Kidney epithelial cell (primary cell): Measurements from ENCODE around the gene SLC14A1. TPM values are rescaled to one million over a fixed set of nuclear protein-coding genes. Genes with fewer than 3 reads are reported as not detected.

ENCODE experiments used
- DNase-seq: peaks from one replicate; pipeline ENCODE4 v3.0.0-alpha.2; 2010; ENCODE audit warnings: low read depth
- H3K27me3 ChIP-seq: 2 replicates; pipeline ENCODE4 v1.6.0; 2011; ENCODE audit warnings: low read length; ENCODE audit not compliant: control insufficient read depth, insufficient read depth
- H3K36me3 ChIP-seq: 2 replicates; pipeline ENCODE4 v1.5.1; 2011; ENCODE audit warnings: low read length; ENCODE audit not compliant: control insufficient read depth, insufficient read depth
- H3K4me3 ChIP-seq: 2 replicates; pipeline ENCODE4 v1.5.1; 2011; ENCODE audit warnings: low read depth, mild to moderate bottlenecking, control low read depth, low read length
- CTCF ChIP-seq: IDR thresholded peaks from 2 replicates; pipeline ENCODE4 v1.5.1; 2011; ENCODE audit warnings: mild to moderate bottlenecking, moderate library complexity, low read length, control low read depth, inconsistent platforms; ENCODE audit not compliant: insufficient read depth, poor library complexity, severe bottlenecking
- total RNA-seq: library from RNA; depleted of rRNA; stranded (reverse); fragments of >200 nt; gene quantifications from 2 replicates; pipeline ENCODE4 v1.2.3, GENCODE V29; 2015

Gene SLC14A1
- total RNA-seq, 1 donor from 2014 or later = 0.08 TPM

GRCh38 chr18:45764000-45764686, 40.2 kb downstream of the SLC14A1 start:
- no peak for TF ChIP-seq CTCF
- DNase-seq = no peak
- Histone ChIP-seq H3K36me3 (no peaks in the 10 kb centered on the region), H3K4me3 (no peak overlapping the region), H3K27me3 (no peaks in the 10 kb centered on the region)

- Histone ChIP-seq H3K27me3 (no peaks in the 10 kb centered on the region), H3K4me3 (no peak overlapping the region), H3K36me3 (no peaks in the 10 kb centered on the region)
- TF ChIP-seq CTCF = no peak
- DNase-seq = no peak
Observed at GRCh38 chr18:45765796-45766195, 41.8 kb downstream of the SLC14A1 start.

- H3K27me3 ChIP-seq = no peaks in the 10 kb centered on the region
- no peak overlapping the region for H3K4me3 ChIP-seq
- H3K36me3 ChIP-seq = no peaks in the 10 kb centered on the region
- DNase-seq = no peak
- TF ChIP-seq CTCF = no peak
Observed at GRCh38 chr18:45771587-45772480, 47.9 kb downstream of the SLC14A1 start.

GRCh38 chr18:45774065-45774521, 50.1 kb downstream of the SLC14A1 start:
- no peak for DNase-seq
- Histone ChIP-seq H3K36me3 (no peaks in the 10 kb centered on the region), H3K4me3 (no peak overlapping the region), H3K27me3 (no peaks in the 10 kb centered on the region)
- no peak for TF ChIP-seq CTCF

- Histone ChIP-seq H3K4me3 (peak overlapping the region; percentile 47), H3K36me3 (no peaks in the 10 kb centered on the region), H3K27me3 (no peaks in the 10 kb centered on the region)
- TF ChIP-seq CTCF = no peak
- DNase-seq = no peak
Observed at GRCh38 chr18:45775241-45775676, 51.3 kb downstream of the SLC14A1 start.
